K562 (cell line): ENCODE data around the gene HOXB3. TPM values are rescaled to one million over a fixed set of nuclear protein-coding genes. Genes with fewer than 3 reads are reported as not detected.

Experiments
- BDP1 ChIP-seq: IDR thresholded peaks from 3 replicates; pipeline ENCODE4 v1.6.1; 2011; ENCODE audit not compliant: insufficient read length, insufficient read depth
- CTCF ChIP-seq, 3 experiments: IDR thresholded peaks in 2 of 3; conservative IDR thresholded peaks in 1 of 3; 2 replicates each; pipeline ENCODE4 v1.5.1; 2011 to 2012; ENCODE audit warnings: low read length in 3 of 3, mild to moderate bottlenecking in 3 of 3, control low read depth in 2 of 3, improper control_type of control experiment in 1 of 3, inconsistent platforms in 1 of 3, low read depth in 1 of 3, mixed read lengths in 1 of 3, moderate library complexity in 1 of 3; ENCODE audit not compliant: insufficient read depth in 2 of 3
- ETV5 ChIP-seq: sonication (generic); formaldehyde crosslinking; IDR thresholded peaks from 2 replicates; pipeline ENCODE4 v1.4.0; 2020; ENCODE audit warnings: low read depth, mild to moderate bottlenecking, missing genetic modification reagents
- GTF2E2 ChIP-seq: fragments of 200-800 bp; sonication (Bioruptor generic); IDR thresholded peaks from 2 replicates; pipeline ENCODE4 v1.6.1; 2016; ENCODE audit warnings: missing genetic modification characterization, missing compliant biosample characterization
- HOXB6 ChIP-seq: fragments of 250-450 bp; sonication (Bioruptor Pico); IDR thresholded peaks from 2 replicates; pipeline ENCODE4 v1.5.1; 2022; ENCODE audit warnings: mild to moderate bottlenecking, borderline replicate concordance
- IRF1 ChIP-seq: sonication (generic); formaldehyde crosslinking; IDR thresholded peaks from 2 replicates; pipeline ENCODE4 v1.8.0; 2022; ENCODE audit warnings: missing genetic modification reagents, mild to moderate bottlenecking, borderline replicate concordance
- IRF2 ChIP-seq: sonication (generic); formaldehyde crosslinking; IDR thresholded peaks from 2 replicates; pipeline ENCODE4 v1.8.1; 2022; ENCODE audit warnings: mild to moderate bottlenecking, missing genetic modification reagents
- PHF20 ChIP-seq: fragments of 450-650 bp; IDR thresholded peaks from 2 replicates; pipeline ENCODE4 v1.6.1; 2018; ENCODE audit not compliant: partially characterized antibody
- POLR2AphosphoS5 ChIP-seq: IDR thresholded peaks from 2 replicates; pipeline ENCODE4 v1.6.1; 2011; ENCODE audit warnings: mild to moderate bottlenecking, low read depth, low read length, moderate library complexity; ENCODE audit not compliant: control insufficient read depth, insufficient read depth
- PTBP1 ChIP-seq: fragments of 200-400 bp; formaldehyde crosslinking; IDR thresholded peaks from 2 replicates; pipeline ENCODE4 v1.6.1; 2017; ENCODE audit warnings: low read depth, low read length
- SMARCE1 ChIP-seq: fragments of 450-650 bp; IDR thresholded peaks from 2 replicates; pipeline ENCODE4 v1.7.1; 2016; ENCODE audit warnings: mild to moderate bottlenecking
- XRCC5 ChIP-seq: fragments of 200-400 bp; formaldehyde crosslinking; IDR thresholded peaks from 2 replicates; pipeline ENCODE4 v1.6.1; 2017; ENCODE audit warnings: low read depth, mild to moderate bottlenecking, low read length
- YBX1 ChIP-seq: fragments of 450-650 bp; IDR thresholded peaks from 2 replicates; pipeline ENCODE4 v1.7.1; 2016; ENCODE audit warnings: mild to moderate bottlenecking
- ZBTB17 ChIP-seq: fragments of 450-650 bp; formaldehyde crosslinking; IDR thresholded peaks from 2 replicates; pipeline ENCODE4 v1.4.0; 2020; ENCODE audit warnings: mild to moderate bottlenecking
- ZNF395 ChIP-seq: fragments of 200-800 bp; sonication (Bioruptor generic); IDR thresholded peaks from 2 replicates; pipeline ENCODE4 v1.6.1; 2017; ENCODE audit warnings: missing genetic modification characterization, missing compliant biosample characterization
- ZNF41 ChIP-seq: fragments of 250-450 bp; sonication (Bioruptor Pico); conservative IDR thresholded peaks from 2 replicates; pipeline ENCODE4 v1.4.0; 2020; ENCODE audit warnings: mild to moderate bottlenecking
- polyA plus RNA-seq, 8 experiments: library from polyadenylated mRNA; depleted of rRNA in 4 of 8; stranded (reverse) in 5 of 8; unstranded in 3 of 8; fragments of >200 nt; fragmentation: Nextera tagmentation in 2 of 8; fragmentation: Illumina TruSeq in 1 of 8; extraction: Ambion mirVana in 2 of 8; extraction: Trizol in 1 of 8; gene quantifications; 2 replicates each; pipeline versions ENCODE4 v1.2.1 to v1.2.3, GENCODE V29; 2011 to 2014; ENCODE audit warnings: inconsistent platforms in 1 of 8, missing spikeins in 1 of 8
- total RNA-seq, 7 experiments: library from RNA; depleted of rRNA in 6 of 7; stranded (reverse); fragments of >200 nt in 6 of 7; fragmentation: Illumina TruSeq in 2 of 7; extraction: Trizol in 2 of 7; gene quantifications; 2 replicates each; pipeline versions ENCODE4 v1.2.1 to v1.2.3, GENCODE V29; 2011 to 2021; ENCODE audit warnings: low replicate concordance in 1 of 7
- TF ChIP-seq, protein P1 (sequence below): IDR thresholded peaks from 2 replicates; pipeline ENCODE4 v1.6.1; 2011; ENCODE audit warnings: borderline replicate concordance, low read depth, mild to moderate bottlenecking, moderate library complexity, low read length; ENCODE audit not compliant: insufficient read depth, poor library complexity, severe bottlenecking

HOXB3 gene
- total and polyA plus RNA-seq, 9 of the 15 experiments (the other 6 are each of a cell fraction or from before 2014, with no cell fraction given), result 2.4 to 41.3 (median 20.2) TPM

DNA sequence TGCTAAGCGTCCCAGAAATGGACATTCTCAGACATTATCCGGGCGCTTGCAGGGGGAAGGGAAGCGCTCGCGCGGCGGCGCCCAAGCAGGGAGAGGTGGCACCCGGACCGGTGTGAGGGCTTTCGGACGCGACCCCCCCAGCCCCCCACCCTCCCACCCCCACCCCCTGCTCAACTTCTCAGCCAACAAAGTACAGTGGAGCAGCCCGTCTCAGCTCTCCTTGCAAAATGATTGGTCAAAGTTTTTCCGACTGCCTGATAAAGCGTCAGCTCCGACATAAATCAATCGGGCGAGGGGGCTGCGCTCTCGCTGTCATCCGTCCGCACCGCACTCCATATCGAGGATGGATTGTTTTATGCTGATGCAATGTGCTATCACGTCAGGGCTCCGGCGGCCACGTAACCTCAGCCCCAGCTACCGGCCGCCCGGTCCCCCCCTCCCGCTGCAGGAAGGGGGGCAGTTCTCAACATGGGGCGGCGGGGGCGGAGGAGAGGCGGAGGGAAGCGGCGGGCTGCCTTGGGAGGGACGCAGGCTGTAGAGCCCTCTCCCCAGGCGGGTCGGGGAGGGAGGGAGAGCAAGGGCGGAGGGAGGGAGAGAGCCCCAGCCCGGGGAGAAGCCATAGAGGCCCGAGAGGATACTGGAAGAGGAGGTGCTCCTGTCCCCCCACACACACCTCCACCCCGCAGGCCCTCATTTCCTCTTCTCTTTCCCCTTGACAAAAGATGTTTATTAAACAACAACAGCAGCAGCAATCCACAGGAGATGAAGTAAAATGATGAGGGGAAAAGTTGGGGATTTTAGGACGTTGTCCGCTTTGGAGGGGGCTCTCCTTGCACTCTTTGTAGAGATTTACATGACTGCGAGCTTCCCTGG, 36.4 kb upstream of the HOXB3 start, which contains the start of gene HOXB9 (continued):
- TF ChIP-seq IRF1 (CRISPR knock-in tag) (no peak), POLR2AphosphoS5 (peak; percentile 62), CTCF (IDR thresholded peaks at IDR 0.05 in 2 of 3, conservative IDR thresholded peaks at IDR 0.05 in 1 of 3; ENCODE audit: insufficient read depth in 2 of 3, low read depth in 1 of 3, low read length in 3 of 3) (peak in 1 of 3 experiments; percentile 7; a peak in 1 of 6 replicates), ZNF41 (CRISPR knock-in tag) (no peak), BDP1 (no peak), ZNF395 (peak; percentile 63; the same call in 1 of the 2 replicates), SMARCE1 (peak; percentile 71), XRCC5 (0 out of 2 replicates have a peak, but pooled peaks have one; percentile 31), ZBTB17 (0 out of 2 replicates have a peak, but pooled peaks have one; percentile 49), IRF2 (CRISPR knock-in tag) (no peak), GTF2E2 (no peak; the same call in 1 of the 2 replicates), YBX1 (no peak), PHF20 (no peak), HOXB6 (CRISPR knock-in tag) (no peak), ETV5 (peak; percentile 89), PTBP1 (no peak)
- TF ChIP-seq, protein P1, sequence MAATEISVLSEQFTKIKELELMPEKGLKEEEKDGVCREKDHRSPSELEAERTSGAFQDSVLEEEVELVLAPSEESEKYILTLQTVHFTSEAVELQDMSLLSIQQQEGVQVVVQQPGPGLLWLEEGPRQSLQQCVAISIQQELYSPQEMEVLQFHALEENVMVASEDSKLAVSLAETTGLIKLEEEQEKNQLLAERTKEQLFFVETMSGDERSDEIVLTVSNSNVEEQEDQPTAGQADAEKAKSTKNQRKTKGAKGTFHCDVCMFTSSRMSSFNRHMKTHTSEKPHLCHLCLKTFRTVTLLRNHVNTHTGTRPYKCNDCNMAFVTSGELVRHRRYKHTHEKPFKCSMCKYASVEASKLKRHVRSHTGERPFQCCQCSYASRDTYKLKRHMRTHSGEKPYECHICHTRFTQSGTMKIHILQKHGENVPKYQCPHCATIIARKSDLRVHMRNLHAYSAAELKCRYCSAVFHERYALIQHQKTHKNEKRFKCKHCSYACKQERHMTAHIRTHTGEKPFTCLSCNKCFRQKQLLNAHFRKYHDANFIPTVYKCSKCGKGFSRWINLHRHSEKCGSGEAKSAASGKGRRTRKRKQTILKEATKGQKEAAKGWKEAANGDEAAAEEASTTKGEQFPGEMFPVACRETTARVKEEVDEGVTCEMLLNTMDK, result no peak
